HG03520 (cell line): ENCODE measurements around the gene RNFT1.
"Not testable (repeated sequence)": the region's sequence is repeated elsewhere in the genome, so short reads cannot be mapped to it uniquely, and the experiment has no call there.

ENCODE experiments used
- ATAC-seq: cut with Tn5 transposase; IDR thresholded peaks from one replicate; pipeline ENCODE4 v1.9.1; 2021; ENCODE audit warnings: mild to moderate bottlenecking, moderate library complexity; ENCODE audit not compliant: unreplicated experiment

RNFT1 gene, protein sequence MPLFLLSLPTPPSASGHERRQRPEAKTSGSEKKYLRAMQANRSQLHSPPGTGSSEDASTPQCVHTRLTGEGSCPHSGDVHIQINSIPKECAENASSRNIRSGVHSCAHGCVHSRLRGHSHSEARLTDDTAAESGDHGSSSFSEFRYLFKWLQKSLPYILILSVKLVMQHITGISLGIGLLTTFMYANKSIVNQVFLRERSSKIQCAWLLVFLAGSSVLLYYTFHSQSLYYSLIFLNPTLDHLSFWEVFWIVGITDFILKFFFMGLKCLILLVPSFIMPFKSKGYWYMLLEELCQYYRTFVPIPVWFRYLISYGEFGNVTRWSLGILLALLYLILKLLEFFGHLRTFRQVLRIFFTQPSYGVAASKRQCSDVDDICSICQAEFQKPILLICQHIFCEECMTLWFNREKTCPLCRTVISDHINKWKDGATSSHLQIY

DNA sequence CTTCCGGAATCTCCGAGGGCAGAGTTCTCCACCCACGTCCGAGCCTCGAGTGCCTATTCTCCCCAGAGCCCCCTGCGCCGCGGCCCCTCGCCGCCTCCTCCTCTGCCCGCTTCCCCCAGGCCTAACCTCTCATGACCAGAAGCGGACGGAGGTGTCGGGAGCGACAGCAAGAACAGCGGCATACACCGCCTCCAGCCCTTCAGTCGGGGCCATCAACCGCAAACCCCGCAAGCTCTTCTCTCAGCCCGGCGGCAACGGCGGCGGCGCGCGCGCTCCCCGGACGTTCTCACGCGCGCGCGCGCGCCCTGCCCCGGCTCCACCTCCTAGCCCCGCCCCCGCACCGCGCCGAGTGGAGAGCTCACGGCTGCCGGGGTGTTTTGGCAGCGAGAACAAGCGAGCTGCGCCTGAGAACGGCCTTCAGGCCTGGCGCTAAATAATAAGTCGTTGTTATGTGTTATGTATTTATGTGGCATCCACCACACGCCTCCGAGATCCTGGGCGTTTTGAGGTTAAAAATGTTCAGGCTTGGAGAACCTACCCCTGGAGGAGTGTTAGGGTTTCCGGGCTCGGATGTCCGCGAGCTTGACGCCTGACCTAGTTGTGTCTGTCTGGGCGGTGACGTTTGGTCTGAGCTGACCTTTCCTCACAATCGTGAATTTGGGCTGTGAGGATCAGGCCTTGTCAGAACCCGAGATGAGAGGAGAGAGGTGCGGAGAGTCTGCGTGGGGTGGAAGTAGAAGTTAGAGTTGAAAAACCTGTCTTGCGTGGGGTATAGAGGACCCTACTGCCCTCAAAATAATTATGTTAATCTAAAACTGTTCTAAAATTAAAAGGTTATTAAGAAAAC is at the start of gene RNFT1:
Gene RNFT1, minus strand, starts transcription at position 259 of the 847 bp plus-strand sequence. Its CDS starts 77 bp downstream, at position 182.
- ATAC-seq: peak; percentile 64

DNA sequence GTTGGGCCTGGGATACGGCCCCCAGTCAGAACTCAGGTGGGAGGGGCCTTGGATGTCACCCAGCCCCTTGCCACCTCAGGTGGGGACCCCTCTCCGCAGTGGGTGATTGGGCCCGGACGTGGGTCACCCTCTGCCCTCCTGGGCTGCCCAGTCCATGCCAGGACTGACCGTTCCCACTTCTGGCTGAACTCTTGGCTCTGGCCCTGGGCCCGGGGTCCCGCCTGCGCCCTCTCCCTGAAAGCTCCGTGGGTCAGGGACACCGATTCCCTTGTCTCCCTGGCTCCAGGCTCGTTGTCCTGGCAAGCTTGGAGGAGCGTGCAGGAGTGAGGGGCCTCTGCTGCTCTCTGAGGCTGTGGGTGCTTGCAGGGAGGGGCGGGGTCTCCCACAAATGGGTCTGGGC is 44.8 kb upstream of the RNFT1 start:
- not testable (repeated sequence) for ATAC-seq

DNA sequence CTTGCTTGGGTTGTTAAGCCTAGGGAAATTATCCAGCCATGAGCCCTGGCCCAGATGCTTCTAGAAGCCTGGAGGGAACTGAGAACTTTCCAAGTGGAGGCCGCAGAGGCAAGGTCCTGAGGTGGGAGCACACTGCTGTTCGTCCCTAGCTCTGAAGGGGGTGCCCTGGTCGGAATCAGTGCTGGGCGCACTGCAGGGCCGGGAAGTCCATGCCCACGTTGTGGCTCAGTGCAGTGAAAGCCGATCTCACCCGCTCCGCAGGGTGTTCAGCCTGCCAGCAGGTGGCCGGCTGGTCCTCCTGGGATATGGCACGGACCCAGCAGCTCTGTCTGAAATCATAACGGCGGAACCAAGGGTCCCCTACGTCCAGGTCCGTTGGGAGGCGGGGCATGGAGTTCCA is 43.8 kb upstream of the RNFT1 start:
- not testable (repeated sequence) for ATAC-seq

DNA sequence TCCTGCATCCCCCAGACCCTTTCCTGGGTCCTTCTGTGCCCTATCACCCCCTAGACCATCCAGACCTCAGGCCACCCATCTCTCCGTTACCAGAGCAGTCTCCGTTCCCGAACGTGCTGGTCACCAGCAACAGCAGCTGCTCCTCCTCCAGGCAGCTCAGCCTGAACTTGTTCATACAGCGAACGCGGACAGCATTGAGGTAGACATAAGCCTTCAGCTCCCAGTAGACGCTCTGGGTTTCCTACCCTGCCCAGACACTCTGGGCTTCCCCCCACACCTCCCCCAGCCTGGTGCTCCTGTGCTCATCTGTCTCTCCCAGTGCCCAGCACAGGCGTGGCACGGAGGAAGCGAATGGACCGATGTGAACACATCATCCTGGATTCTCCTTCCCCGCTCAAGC is 41.6 kb upstream of the RNFT1 start:
- ATAC-seq: no peak

DNA sequence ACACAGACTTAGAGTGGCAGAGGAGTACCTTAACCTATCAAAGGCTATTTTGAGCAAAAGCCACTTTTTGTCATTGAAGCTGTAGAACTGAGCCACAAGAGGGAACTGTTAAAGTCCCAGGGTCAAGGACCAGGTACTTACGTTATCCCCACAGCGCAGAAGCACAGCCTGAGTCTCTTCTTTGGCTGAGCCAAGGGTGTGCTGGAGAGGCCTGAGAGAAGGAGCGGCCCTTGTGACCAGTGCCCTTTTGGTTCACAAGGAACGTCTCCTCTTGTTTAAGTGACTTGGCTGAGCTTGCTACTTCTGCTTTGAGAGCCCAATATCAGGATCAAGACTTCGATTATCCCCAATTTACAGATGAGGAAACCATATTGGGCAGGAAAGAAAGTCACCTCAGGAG is 40.0 kb upstream of the RNFT1 start:
- not testable (repeated sequence) for ATAC-seq

DNA sequence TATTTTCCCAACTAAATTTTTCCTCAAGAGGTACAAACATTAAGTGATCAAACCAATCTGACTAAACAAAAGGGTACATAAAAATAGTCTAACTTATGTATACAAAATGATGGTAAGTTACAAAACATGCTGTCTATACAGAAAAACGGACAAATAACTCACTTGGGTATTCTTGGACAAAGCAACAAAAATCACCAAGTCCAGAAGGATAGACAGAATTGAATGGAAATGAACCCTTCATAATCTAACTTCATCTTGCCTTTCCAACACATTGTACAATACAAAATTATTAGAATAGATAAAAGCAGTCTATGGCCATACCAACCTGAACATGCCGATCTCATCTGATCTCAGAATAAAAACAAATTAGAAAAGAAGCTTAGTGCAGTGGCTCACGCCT is 37.9 kb upstream of the RNFT1 start:
- not testable (repeated sequence) for ATAC-seq

DNA sequence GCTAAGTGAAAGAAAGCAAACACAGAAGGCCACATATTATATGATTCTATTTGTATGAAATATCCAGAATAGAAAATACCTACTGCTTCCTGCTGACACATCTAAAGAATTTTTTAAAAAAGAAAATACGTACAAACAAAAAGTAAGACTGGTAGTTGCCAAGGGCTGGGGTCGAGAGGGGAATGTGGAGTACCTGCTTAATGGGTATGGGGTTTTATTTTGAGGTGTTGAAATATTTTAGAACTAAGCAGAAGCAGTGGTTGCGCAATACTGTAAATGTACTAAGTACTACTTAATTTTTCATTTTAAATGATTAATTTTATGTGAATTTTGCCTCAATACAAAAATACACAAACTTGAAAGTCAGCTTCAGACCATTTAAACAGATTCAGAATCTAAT is 32.1 kb upstream of the RNFT1 start:
- not testable (repeated sequence) for ATAC-seq

DNA sequence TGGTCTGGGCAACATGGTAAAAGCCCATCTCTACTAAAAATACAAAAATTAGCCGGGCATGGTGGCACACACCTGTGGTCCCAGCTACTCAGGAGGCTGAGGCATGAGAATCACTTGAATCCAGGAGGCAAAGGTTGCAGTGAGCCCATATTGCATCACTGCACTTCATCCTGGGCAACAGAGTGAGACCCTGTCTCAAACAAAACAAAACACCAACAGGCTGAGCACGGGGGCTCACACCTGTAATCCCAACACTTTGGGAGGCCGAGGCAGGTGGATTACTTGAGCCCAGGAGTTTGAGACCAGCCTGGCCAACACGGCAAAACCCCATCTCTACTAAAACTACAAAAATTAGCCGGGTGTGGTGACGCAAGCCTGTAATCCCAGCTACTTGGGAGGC is 10.6 kb upstream of the RNFT1 start:
- ATAC-seq: not testable (repeated sequence)

DNA sequence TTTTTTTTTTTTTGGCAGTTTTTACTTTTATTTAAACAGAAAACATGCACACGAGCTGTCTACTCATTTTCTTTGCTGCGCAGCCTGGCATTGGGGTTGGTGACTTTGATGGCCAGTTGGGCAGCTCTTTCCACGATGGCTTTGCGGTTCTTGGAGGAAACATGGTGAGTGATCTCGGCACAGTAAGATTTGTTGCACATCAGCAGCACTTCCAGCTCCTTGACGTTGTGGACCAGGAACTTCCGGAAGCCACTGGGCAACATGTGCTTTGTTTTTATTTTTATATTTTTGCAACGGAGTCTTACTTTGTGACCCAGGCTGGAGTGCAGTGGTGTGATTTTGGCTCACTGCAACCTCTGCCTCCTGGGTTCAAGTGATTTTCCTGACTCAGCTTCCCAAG is 8.9 kb upstream of the RNFT1 start:
- ATAC-seq: not testable (repeated sequence)

DNA sequence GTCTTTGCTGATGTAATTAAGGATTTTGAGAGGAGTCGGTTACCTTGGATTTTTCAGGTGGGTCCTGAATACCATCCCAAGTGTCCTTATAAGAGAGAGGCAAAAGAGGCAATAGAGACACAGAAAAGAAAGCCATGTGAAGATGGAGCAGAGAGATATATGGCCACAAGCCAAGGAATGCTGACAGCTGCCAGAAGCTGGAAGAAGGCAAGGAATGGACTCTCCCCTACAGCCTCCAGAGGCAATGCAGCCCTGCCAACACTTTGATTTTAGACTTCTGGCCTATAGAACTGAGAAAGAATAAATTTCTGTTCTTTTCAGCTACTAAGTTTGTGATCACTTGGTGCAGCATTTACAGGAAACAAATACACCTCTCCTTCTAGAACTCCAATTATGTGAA is 8.2 kb upstream of the RNFT1 start:
- ATAC-seq: no peak

DNA sequence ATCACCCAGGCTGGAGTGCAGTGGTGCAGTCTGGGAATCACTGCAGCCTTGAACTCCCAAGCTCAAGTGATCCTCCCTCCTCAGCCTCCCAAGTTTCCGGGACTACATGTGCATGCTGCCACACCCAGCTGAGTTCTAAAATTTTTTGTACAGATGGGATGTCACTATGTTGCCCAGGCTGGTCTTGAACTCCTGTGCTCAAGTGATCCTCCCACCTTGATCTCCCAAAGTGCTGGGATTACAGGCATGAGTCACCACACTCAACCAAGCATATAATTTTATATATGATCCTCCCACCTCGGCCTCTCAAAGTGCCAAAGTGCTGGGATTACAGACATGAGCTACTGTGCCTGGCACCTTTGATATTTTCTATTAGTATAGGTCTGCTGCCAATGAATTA is 7.2 kb upstream of the RNFT1 start:
- not testable (repeated sequence) for ATAC-seq

DNA sequence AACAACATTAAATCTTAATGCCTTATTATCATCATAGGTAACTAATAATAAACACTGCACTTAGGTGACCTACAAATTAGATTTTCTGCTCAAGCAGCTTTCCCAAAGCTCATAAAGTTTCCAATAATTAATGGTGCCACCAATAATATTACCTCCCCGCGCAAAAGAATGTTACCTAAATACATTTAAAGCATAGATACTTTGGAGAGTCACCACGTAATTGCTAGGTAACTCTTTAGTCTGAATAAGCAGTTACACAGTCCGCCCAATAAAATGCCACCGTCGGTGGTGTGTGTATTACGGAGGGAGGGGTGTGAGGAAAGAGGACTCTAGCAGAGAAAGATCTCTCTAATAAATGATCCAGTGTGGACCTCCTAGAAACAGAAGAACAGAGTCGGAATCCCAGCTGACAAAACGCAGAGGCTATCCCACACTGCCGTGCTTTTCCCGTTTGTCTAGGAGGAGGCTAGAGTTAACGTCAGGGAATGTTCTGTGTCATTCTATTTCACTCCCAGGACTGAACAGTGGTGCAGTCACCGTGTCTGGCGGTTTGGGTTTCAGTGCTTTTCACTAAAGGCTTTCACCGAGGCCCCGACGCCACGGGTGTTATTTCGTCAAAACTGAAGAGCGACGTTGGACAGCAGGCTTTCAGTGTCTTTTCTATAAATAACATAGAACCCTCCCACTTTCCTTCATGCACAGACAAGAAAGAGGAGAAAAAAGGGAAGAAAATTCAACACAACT is 630 bp downstream of the RNFT1 start:
- ATAC-seq: peak; percentile 34

DNA sequence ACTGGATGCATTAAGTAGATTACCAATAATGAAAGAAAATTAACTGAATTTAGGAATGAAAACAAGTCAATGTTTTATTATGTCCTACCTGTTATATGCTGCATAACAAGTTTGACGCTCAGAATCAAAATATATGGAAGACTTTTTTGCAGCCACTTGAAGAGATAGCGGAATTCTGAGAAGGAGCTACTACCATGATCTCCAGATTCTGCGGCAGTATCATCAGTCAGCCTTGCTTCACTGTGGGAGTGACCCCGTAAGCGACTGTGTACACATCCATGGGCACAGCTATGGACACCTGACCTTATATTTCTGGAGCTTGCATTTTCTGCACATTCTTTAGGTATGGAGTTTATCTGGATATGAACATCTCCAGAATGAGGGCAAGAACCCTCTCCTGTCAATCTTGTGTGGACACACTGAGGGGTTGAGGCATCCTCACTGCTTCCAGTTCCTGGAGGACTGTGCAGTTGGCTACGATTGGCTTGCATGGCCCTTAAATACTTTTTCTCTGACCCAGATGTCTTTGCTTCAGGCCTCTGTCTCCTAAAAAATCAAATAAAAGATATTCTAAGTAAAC is 1.7 kb downstream of the RNFT1 start:
- no peak for ATAC-seq

DNA sequence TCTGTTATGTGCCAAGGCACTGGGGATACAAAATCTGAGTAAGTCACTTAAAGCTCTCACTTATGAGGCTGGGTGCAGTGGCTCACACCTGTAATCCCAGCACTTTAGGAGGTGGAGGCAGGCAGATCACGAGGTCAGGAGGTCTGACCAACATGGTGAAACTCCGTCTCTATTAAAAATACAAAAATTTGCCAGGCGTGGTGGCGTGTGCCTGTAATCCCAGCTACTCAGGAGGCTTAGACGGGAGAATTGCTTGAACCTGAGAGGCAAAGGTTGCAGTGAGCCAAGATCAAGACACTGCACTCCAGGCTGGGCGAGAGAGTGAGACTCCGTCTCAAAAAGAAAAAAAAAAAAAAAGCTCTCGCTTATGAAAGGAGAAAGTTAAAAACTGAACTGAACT is 5.0 kb downstream of the RNFT1 start:
- ATAC-seq: not testable (repeated sequence)

DNA sequence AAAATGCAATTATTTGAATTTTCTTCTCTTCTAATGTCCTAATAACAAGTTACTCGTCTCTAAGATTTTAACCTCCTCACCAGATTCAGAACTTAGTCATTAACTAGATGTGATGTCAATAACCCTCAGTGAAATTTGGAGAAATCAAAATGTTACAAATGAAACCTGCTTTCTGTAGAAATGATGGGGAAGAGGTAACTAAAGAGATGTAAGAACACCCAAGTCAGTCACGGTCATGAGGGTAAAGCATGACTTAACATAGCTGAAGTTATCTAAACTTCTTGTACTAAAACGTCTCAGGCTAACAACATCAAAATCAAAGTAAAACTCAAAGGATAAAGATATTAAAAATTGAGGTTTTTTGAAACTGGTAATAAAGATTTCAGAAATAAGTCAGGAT is 9.7 kb downstream of the RNFT1 start:
- ATAC-seq: no peak

DNA sequence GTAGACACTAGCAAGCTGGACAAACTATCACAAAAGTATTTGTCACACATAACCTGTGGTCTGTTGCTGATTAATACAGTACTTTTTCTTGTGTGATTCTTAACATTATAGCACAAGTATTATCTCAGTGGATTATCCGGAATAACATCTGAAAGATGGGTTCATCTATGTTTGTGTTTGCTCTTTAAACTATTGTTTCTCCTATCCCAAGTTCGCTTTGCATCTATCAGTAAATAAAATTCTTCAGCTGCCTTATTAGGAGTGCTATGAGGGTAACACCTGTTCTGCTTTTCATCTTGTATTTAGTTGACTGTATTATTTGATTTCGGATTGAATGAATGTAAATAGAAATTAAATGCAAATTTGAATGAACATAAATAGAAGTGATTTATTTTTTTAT is 14.5 kb downstream of the RNFT1 start:
- ATAC-seq: no peak

DNA sequence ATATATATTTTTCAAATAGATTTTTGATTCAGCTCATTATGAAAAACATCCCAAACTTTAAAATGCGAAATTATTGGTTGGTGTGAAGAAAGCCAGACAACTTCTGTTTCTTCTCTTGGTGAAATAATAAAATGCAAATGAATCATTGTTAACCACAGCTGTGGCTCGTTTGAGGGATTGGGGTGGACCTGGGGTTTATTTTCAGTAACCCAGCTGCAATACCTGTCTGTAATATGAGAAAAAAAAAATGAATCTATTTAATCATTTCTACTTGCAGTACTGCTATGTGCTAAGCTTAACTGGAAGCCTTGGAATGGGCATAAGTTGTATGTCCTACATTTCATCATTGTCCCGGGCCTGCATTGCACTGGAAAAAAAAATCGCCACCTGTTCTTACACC is 17.2 kb downstream of the RNFT1 start:
- ATAC-seq: not testable (repeated sequence)

DNA sequence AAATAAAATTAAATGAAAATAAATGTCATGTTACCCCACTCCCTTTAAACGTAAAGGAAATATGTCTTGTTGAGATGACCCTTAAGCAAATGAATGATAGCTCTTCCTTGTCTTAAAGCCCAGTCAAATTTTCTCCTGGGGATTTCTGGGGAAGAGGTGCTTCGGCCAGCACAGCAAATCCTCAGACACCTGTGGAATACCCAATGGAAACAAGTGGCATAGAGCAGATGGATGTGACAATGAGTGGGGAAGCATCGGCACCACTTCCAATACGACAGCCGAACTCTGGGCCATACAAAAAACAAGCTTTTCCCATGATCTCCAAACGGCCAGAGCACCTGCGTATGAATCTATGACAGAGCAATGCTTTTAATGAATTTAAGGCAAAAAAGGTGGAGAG is 18.1 kb downstream of the RNFT1 start:
- ATAC-seq: not testable (repeated sequence)

DNA sequence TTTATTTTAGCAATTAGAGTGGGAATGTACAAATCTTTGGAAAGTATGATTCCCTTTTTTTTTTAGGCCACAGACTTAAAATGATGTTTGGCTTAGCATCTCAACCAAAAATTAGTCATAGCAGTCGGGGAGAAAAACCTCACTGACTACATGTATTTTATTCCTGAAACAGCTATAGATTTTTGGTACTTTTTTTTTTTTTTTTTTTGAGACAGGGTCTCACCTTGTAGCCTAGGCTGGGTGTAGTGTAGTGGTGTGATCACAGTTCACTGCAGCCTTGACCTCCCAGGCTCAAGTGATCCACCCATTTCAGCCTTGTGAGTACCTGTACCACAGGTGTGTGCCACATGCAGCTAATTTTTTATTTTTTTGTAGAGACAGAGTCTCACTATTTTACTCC is 23.4 kb downstream of the RNFT1 start:
- ATAC-seq: no peak

DNA sequence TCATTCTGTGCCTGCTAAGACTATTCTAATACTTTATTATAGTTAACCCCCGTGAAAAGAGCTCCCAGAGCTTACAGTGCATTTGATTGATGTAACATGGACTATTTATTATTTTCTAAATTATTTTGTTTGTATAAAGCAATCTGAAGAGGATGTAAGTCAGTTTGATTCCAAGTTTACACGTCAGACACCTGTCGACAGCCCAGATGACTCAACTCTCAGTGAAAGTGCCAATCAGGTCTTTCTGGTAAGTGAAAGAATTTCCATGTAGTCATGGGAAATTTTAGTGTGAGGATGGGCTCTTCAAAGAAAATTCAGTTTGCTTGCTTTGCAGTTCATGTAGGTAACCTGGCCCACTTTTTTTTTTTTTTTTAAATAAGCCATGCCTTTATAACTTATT is 23.8 kb downstream of the RNFT1 start:
- not testable (repeated sequence) for ATAC-seq

DNA sequence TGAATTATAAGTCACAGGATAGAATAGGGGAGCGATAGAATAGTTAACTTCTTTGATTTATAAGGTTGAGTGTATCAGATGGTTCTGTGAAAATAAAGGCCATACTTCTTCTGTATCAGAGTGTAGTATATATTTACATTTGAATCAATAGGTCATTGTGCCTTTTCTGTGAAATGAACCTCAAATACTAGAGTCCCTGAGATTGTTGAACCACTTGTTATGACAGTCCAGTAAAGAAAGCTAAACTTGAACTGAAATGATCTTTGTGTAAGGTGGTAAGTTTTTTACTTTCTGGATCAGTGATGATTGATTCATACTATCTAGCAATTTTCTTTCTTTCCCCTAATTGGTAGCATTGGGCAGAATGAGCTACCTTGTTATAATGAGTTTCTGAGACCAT is 31.2 kb downstream of the RNFT1 start:
- ATAC-seq: not testable (repeated sequence)
